A549 (cell line): ENCODE results near the gene RTL1. TPM values are rescaled to one million over a fixed set of nuclear protein-coding genes. Genes with fewer than 3 reads are reported as not detected.
A peak's percentile ranks its signal among the peaks of the same experiment; 100 is the strongest.

Source experiments
- ATAC-seq, 2 experiments: fragments of 200-7000 bp in 1 of 2; fragments of >200 bp in 1 of 2; cut with Nextera tagmentation in 1 of 2; cut with Tn5 transposase in 1 of 2; 3 replicates each; pipeline versions ENCODE4 v1.8.0 to v1.9.1; 2018 to 2020; ENCODE audit warnings: mild to moderate bottlenecking in 1 of 2, moderate library complexity in 1 of 2
- CTCF ChIA-PET: fragments of 300-600 bp; sonication (Branson Sonifier 250); formaldehyde crosslinking; extraction: SDS; loops from one replicate; lab custom pipeline; 2021; ENCODE audit warnings: antibody characterized with exemption, inconsistent platforms; lab: Yijun Ruan, JAX
- POLR2A ChIA-PET: fragments of 350-600 bp; formaldehyde crosslinking; extraction: SDS; loops from one replicate; lab custom pipeline; 2021; ENCODE audit warnings: antibody characterized with exemption, inconsistent platforms; lab: Yijun Ruan, JAX
- DNase-seq, 2 experiments: peaks; one replicate each; pipeline versions ENCODE4 v3.0.0 to v3.0.0-alpha.2; 2011 to 2016; ENCODE audit warnings: low read depth in 1 of 2, low spot score in 1 of 2
- FAIRE-seq: peaks from 2 replicates; lab custom pipeline; 2011; peaks lifted over from hg19 to GRCh38; lab: Jason Lieb, UNC
- H3K27ac ChIP-seq, 2 experiments: fragments of >200 bp; sonication (Bioruptor Twin); formaldehyde crosslinking; 3 replicates each; pipeline ENCODE4 v1.5.1; 2016 to 2017
- H3K4me1 ChIP-seq: fragments of >200 bp; sonication (Bioruptor Twin); formaldehyde crosslinking; 3 replicates; pipeline ENCODE4 v1.6.1; 2016
- H3K4me2 ChIP-seq: fragments of >200 bp; sonication (Bioruptor Twin); formaldehyde crosslinking; 3 replicates; pipeline ENCODE4 v1.6.1; 2016
- H3K4me3 ChIP-seq: fragments of >200 bp; sonication (Bioruptor Twin); formaldehyde crosslinking; 3 replicates; pipeline ENCODE4 v1.5.1; 2016
- H3K9me3 ChIP-seq: fragments of >200 bp; sonication (Bioruptor Twin); formaldehyde crosslinking; 3 replicates; pipeline ENCODE4 v1.6.1; 2016
- ATOH8 ChIP-seq: fragments of 250-450 bp; sonication (Bioruptor Pico); IDR thresholded peaks from 2 replicates; pipeline ENCODE4 v1.5.0; 2020; ENCODE audit warnings: low read depth, mild to moderate bottlenecking, moderate library complexity
- BCL3 ChIP-seq: fragments of >200 bp; sonication (Bioruptor Twin); formaldehyde crosslinking; IDR thresholded peaks from 3 replicates; pipeline ENCODE4 v1.6.1; 2016
- CBX8 ChIP-seq: fragments of 200-600 bp; sonication (generic); IDR thresholded peaks from 2 replicates; pipeline ENCODE4 v1.6.1; 2016
- CHD2 ChIP-seq: fragments of 150-350 bp; IDR thresholded peaks from 2 replicates; pipeline ENCODE4 v1.6.1; 2014; ENCODE audit warnings: low read length; ENCODE audit not compliant: partially characterized antibody
- EHMT2 ChIP-seq: fragments of 200-600 bp; sonication (generic); IDR thresholded peaks from 2 replicates; pipeline ENCODE4 v1.6.1; 2016; ENCODE audit warnings: antibody characterized with exemption, low read depth, mild to moderate bottlenecking, moderate library complexity
- ESRRA ChIP-seq: fragments of 150-350 bp; IDR thresholded peaks from 2 replicates; pipeline ENCODE4 v1.6.1; 2014; ENCODE audit warnings: mild to moderate bottlenecking, low read length, borderline replicate concordance
- HOXA7 ChIP-seq: fragments of 250-450 bp; sonication (Bioruptor Pico); IDR thresholded peaks from 2 replicates; pipeline ENCODE4 v1.5.0; 2020; ENCODE audit warnings: mild to moderate bottlenecking, moderate library complexity
- HOXB13 ChIP-seq: fragments of 250-450 bp; sonication (Bioruptor Pico); IDR thresholded peaks from 2 replicates; pipeline ENCODE4 v1.5.0; 2020; ENCODE audit warnings: low read depth, mild to moderate bottlenecking, moderate library complexity
- MAFK ChIP-seq: fragments of 450-650 bp; IDR thresholded peaks from 2 replicates; pipeline ENCODE4 v1.6.1; 2014; ENCODE audit not compliant: partially characterized antibody
- MAZ ChIP-seq: fragments of 150-350 bp; IDR thresholded peaks from 2 replicates; pipeline ENCODE4 v1.6.1; 2014; ENCODE audit warnings: antibody characterized with exemption, low read depth, low read length, borderline replicate concordance
- MYC ChIP-seq: IDR thresholded peaks from 2 replicates; pipeline ENCODE4 v1.6.1; 2012; ENCODE audit warnings: mild to moderate bottlenecking, inconsistent platforms, low read length, improper control_type of control experiment, borderline replicate concordance
- NFE2L2 ChIP-seq: fragments of 150-350 bp; conservative IDR thresholded peaks from 2 replicates; pipeline ENCODE4 v1.6.1; 2014; ENCODE audit warnings: low read length
- POLR2A ChIP-seq: IDR thresholded peaks from 2 replicates; pipeline ENCODE4 v1.6.1; 2012; ENCODE audit warnings: mild to moderate bottlenecking, low read length
- TP53 ChIP-seq: fragments of 250-450 bp; sonication (Bioruptor Pico); IDR thresholded peaks from 2 replicates; pipeline ENCODE4 v1.5.0; 2021; ENCODE audit warnings: mild to moderate bottlenecking, moderate library complexity
- ZFP36 ChIP-seq: fragments of 450-650 bp; IDR thresholded peaks from 2 replicates; pipeline ENCODE4 v1.6.1; 2014; ENCODE audit warnings: borderline replicate concordance; ENCODE audit not compliant: partially characterized antibody
- ZSCAN20 ChIP-seq: fragments of 250-450 bp; sonication (Bioruptor Pico); IDR thresholded peaks from 2 replicates; pipeline ENCODE4 v1.8.0; 2022; ENCODE audit warnings: mild to moderate bottlenecking, moderate library complexity
- WGBS: methylation state at CpG from one replicate; pipeline ENCODE4 v1.1.6; 2017; ENCODE audit errors: missing lambda C conversion rate; 5-methylcytosine and 5-hydroxymethylcytosine counted together
- polyA plus RNA-seq, 4 experiments: library from polyadenylated mRNA; depleted of rRNA in 3 of 4; stranded (reverse); fragments of >200 nt; fragmentation: RNase III in 1 of 4; extraction: RNeasy Plus Mini Kit Qiagen cat#74134 plus additional on column Dnase treatment in 1 of 4; gene quantifications; 2 replicates in 3 of 4; 3 replicates in 1 of 4; pipeline ENCODE4 v1.2.3, GENCODE V29; 2011 to 2017

The RTL1 gene
- polyA plus RNA-seq, 2 of the 4 experiments (the other 2 are of a cell fraction): 0.01 TPM; not detected in 1

DNA sequence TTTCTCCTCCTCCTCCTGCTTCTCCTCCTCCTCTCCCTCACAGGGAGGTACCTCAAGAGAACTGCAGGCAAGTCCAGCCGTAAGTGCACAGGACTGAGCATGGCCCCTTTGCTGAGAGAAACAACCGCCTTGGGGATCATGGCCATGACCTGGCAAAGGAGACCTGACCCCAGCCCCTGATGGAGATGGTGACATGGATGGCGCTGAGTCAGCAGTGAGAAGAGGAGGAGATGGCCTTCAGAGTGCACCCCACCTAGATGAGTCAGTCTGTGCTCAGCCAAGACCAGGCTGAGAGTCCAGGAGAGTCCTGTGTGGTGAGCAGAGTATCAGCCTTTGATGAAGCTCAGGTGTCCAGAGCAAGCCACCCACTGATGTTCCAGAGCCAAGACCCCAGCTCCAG, 41.2 kb downstream of the RTL1 start:
- ChIA-PET POLR2A (no interaction called here), CTCF (interaction anchor here (1.7 kb wide), 1 partner anchor 373 kb away, joined by 5 read pairs; no protein-coding TSS in a partner anchor)
- H3K4me2 ChIP-seq: no peak overlapping the region
- 52% methylated on average over 3 of the region's 3 CpGs for WGBS
- H3K4me1 ChIP-seq: no peaks in the 10 kb centered on the region
- no peak overlapping the region for H3K27ac ChIP-seq
- DNase-seq: no peak
- ATAC-seq: no peak
- no peak overlapping the region for H3K4me3 ChIP-seq
- no peaks in the 10 kb centered on the region; the same call in 2 of the 3 replicates for H3K9me3 ChIP-seq
- FAIRE-seq: no peak
- TF ChIP-seq MAZ (no peak), MAFK (peak; percentile 73)

GRCh38 chr14:100861937-100862247, 41.6 kb downstream of the RTL1 start:
- 93% methylated on average over 2 of the region's 2 CpGs for WGBS
- Histone ChIP-seq H3K9me3 (no peaks in the 10 kb centered on the region; the same call in 2 of the 3 replicates), H3K4me2 (no peak overlapping the region), H3K4me1 (no peaks in the 10 kb centered on the region), H3K4me3 (no peak overlapping the region), H3K27ac (no peak overlapping the region)
- ChIA-PET POLR2A (no interaction called here), CTCF (interaction anchor here (1.7 kb wide), 1 partner anchor 373 kb away, joined by 5 read pairs; no protein-coding TSS in a partner anchor)
- no peak for DNase-seq
- no peak for ATAC-seq
- no peak for FAIRE-seq
- TF ChIP-seq CHD2 (no peak), ZSCAN20 (no peak), TP53 (CRISPR knock-in tag) (no peak), ATOH8 (CRISPR knock-in tag) (no peak), CBX8 (no peak), POLR2A (no peak)

DNA sequence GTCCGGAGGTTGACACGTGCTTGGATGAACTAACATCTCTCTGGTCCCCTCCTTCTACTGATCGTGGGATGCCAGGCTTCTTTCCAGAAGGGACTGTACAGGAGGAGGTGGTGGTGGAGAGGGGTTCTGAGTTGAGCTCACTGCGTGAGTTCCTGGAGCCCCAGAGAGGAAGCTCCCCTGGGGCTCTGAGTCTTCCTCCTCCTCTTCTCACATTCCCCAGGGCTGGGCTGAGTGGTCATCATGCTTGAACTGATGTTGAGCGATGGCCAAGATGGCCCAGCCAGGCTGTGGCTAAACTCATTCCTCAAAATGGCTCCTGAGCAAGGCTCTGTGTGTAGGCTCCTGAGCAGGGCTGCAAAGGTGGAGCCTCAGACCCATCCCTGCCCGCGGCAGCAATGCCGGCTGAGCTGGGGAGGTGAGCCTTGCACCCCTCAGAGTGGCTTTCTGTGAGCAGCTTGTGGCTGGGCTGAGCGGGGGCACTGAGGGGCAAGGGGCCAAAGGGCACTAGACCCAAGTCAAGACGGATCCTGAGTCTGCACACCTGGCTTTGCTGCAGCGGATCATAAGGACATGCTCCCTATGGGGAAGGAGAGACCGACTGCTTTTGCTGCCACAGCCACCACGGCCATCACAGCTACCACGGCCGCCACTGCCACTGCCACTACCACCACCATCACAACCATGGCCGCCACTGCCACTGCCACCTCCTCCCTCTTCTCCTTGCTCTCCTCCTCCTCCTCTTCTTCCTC, 42.2 kb downstream of the RTL1 start:
- H3K9me3 ChIP-seq: no peaks in the 10 kb centered on the region; the same call in 2 of the 3 replicates
- WGBS: 88% methylated on average over 15 of the region's 16 CpGs
- POLR2A ChIA-PET: no interaction called here
- no peak for DNase-seq
- no peaks in the 10 kb centered on the region for H3K4me1 ChIP-seq
- no peak overlapping the region for H3K27ac ChIP-seq
- no peak for TF ChIP-seq HOXB13 (CRISPR knock-in tag)
- no peak for TF ChIP-seq CHD2
- no peak for TF ChIP-seq EHMT2
- TF ChIP-seq MAZ: no peak
- TF ChIP-seq, all 56 proteins: peak for 0
- H3K4me2 ChIP-seq: no peak overlapping the region
- no peak for FAIRE-seq
- H3K4me3 ChIP-seq: no peak overlapping the region
- ATAC-seq: no peak
- CTCF ChIA-PET: interaction anchor here (1.4 to 1.7 kb wide), 2 partner anchors 10 to 374 kb away, joined by 5 read pairs; no protein-coding TSS in a partner anchor

GRCh38 chr14:100860556-100861187, 42.9 kb downstream of the RTL1 start:
- ChIA-PET POLR2A (no interaction called here), CTCF (interaction anchor here (1.4 to 1.7 kb wide), 2 partner anchors 10 to 375 kb away, joined by 5 read pairs; no protein-coding TSS in a partner anchor)
- Histone ChIP-seq H3K4me3 (no peak overlapping the region), H3K27ac (no peak overlapping the region), H3K4me1 (no peaks in the 10 kb centered on the region), H3K9me3 (no peaks in the 10 kb centered on the region; the same call in 2 of the 3 replicates), H3K4me2 (no peak overlapping the region)
- no peak for FAIRE-seq
- no peak for DNase-seq
- 87% methylated on average over 7 of the region's 19 CpGs for WGBS
- ATAC-seq: no peak
- TF ChIP-seq HOXA7 (no peak), BCL3 (no peak), ESRRA (no peak), NFE2L2 (no peak), EHMT2 (no peak), ZFP36 (no peak), MYC (no peak)
